Inferior parietal cortex (tissue), 1 donor: Measurements from ENCODE around the gene MACROH2A1.

Source experiments
- DNase-seq: peaks from one replicate; pipeline ENCODE4 v3.0.0-alpha.2; 2016; ENCODE audit errors: extremely low spot score

The MACROH2A1 gene

DNA sequence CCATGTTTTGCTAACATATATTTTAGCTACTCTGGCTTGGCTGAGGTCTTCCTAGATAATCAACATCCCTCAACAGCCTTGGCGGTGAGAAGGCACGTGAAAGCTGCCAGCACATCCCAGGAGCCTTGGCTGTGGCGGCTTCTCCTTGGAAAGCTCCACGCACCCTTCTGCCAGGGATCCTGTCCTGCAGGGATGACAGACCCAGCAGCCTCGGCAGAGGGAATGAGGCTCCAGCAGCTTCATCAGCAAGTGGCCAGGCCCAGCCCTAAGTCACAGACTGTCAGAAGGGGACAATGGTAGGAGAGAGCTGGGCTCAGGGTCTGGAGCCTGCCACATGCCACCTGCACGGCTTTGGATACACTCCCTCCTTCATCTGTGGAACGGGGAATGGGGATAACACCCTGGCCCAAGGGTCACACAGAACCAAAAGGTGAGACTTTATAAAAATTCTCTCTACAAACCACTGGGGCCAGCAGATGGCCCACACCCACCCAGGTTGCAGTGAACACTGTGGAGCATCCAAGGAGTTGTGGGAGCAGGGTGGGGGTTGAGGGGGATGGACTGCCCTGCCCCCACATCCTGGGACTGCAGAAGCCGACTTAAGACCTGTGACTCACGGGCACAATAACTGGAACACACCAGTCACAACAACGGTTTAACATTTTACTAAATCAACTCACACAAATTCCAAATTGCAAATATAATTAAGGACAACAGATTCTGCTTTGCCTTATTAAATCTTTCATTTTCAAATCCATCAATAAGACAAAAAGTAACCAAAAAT lies 65.1 kb downstream of the MACROH2A1 start:
- no peak for DNase-seq

- DNase-seq, result peak; percentile 80
These were observed 66.4 kb downstream of the MACROH2A1 start for GRCh38 chr5:135332519-135333150.

DNA sequence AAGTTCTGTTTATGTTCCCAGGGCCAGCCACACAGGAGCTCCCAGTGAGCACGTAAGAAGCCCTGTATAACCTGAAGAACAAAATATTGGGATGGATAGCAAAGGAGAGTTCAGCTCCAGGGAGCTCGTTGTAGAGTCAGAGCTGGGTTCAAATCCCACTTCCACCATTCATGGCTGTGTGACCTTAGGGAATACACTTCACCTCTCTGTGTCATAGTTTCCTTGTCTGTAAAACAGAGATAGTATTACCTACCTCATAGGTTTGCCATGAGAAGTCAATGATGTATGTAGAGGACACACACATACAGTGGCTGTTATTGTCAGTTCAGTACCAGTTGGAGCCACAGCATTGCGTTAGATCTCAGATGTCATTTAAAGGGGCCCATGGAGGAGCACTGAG lies 67.4 kb downstream of the MACROH2A1 start:
- DNase-seq, result no peak

- DNase-seq, result no peak
These were observed 68.3 kb downstream of the MACROH2A1 start for GRCh38 chr5:135330798-135331096.

DNA sequence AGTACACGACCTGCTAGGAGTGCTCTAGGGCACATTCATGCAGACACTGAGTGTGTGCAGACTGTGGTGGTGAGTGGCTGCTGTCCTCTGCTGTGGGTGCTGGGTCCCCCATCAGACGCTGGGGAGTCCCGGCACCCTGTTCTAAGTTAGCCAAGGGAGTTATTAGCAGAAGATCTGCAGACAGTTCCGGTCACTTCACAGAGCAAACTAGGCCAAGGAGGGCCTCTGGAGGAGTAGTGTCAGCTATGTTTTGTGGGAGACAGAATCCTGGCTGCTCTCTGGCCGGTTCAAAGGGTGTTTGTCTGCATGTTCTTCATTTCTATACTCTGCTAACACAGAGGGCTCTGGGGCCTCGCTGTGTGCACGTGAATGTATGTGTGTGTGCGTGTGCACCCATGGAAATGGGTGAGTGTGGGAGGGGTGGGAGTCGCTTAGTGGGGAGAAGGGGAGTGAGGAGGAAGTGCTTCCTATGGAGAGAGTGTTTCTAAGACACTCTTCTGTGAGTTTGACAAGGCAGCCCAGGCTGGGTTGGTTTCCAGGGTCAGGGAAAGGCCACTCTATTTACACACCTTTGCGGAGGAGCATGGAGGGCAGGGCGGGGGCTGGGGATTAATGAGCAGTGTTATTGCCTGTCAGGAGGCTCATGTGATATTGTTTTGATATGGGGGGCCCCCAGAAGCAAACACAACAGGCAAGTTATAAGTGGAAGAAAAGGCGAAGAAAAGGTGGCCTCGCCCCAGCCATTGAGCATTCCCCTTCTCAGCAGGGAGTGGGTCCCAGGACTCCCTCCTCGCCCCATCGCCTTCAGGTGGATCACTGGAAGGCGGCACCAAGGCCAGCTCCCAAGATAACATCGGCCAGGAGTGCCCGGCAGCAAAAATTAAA lies 68.9 kb downstream of the MACROH2A1 start:
- DNase-seq, result no peak

- DNase-seq, result no peak
These were observed 69.7 kb downstream of the MACROH2A1 start for GRCh38 chr5:135329066-135329912.

GRCh38 chr5:135328128-135328687 lies 70.8 kb downstream of the MACROH2A1 start:
- no peak for DNase-seq

GRCh38 chr5:135327429-135328127 lies 71.5 kb downstream of the MACROH2A1 start:
- no peak for DNase-seq

- no peak for DNase-seq
These were observed 72.5 kb downstream of the MACROH2A1 start for GRCh38 chr5:135326296-135327254.

DNA sequence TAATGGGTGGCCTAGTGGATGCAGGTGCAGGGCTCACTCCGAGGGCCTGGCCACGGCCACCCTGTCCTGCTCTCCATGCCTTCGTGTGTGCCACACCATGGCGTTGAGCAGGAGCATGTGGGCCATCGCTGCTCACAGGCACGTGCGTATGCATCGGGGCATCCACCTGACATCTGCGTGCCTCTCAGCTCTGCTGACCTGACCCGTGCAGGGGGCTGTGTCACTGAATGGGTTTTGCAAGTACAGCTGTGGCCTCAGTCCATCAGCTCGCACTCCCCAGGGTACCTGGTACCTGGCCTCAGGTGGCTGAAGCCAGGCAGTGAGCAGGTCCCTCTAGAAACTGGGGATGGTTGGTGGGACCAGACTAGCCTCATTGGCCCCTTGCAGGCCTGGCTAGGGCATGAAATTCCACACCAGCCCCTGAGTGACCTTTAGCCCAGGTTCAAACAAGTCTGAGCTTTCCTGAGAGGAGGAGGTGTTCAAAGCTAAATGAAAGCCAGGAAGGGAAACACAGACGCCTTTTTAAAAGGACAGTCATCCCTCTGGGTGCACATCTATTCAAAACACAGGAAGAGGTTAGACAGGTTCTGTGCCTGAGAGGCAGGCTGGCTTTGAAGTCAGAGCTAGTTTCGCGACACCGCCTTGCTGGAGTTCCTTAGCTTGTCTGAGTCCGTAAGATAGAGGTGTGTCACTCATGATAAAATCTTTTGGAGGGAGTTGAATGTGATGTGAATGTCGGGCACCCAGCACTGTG lies 74.0 kb downstream of the MACROH2A1 start:
- DNase-seq, result no peak

DNA sequence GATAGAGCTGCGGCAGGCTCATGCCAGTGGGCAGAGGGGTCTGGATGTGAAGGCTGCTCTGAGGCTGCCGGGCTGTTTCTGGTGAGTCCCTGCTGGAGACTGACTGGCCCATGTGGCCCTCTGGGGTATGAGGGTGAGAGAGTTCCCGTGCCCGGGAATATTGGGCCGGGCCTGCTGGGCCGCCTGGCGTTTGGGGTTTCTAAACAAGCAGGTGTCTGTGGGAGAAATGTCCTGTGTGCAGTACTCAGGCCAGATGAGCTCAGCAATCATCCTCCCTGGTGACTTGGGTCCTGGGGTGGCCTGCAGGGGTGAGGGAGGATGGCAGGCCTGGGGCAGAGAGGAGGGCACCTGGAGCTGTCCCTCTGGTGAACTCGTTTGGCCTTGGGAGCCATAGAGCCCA lies 74.9 kb downstream of the MACROH2A1 start:
- DNase-seq, result no peak

GRCh38 chr5:135323701-135324132 lies 75.3 kb downstream of the MACROH2A1 start:
- DNase-seq, result no peak

DNA sequence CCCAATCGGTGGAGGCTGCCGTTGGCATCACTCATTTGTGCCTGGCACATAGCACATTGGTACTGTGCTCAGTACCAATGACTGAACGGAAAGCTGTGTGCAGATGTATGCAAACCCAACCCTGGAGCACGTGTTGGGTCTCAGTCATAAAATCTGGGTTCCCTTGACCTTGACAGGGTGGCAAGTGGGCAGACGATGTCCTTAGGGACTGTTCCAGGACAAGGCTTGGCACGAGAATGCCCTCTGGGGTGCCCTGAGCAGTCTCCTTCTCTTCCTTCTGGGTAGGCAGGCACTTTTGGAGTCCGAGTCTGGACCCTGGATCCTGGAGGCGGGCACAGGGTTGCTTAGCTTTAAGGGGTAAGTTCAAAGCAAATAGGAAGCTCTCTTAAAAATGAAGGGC lies 75.8 kb downstream of the MACROH2A1 start:
- no peak for DNase-seq

- DNase-seq, result no peak
These were observed 76.3 kb downstream of the MACROH2A1 start for GRCh38 chr5:135322744-135323143.

GRCh38 chr5:135322271-135322670 lies 76.8 kb downstream of the MACROH2A1 start:
- DNase-seq, result no peak

DNA sequence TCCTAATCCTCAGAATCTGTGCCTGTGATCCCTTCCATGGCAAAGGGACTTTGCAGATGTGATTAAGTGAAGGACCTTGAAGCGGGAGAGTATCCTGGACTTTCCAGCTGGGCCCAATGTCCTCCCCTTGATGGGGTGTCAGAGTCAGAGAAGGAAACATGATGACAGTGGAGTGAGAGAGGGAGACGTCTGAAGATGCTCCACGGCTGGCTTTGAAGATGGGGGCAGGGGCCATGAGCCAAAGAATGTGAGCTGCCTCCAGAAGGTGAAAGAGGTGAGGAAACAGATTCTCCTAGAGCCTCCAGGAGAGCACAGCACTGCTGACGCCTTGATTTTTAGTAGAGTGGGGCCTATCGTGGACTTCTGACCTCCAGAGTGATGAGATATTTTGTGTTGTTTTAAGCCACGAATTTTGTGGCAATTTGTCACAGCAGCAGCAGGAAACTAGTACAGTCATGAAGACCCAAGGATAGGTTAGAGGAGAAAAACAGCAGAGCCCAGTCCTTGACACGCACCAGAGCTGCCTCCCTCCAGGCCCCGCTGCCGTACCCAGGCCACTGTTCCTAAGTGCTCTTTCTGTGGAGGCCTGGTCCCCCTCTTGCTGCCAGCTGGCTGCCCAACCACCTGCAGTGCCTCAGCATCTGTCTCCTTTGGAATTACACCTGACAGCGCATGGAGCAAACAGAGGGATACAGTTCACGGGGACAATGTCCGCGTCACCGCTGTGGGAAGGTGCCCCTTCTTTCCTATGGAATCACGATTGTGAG lies 78.1 kb downstream of the MACROH2A1 start:
- no peak for DNase-seq

DNA sequence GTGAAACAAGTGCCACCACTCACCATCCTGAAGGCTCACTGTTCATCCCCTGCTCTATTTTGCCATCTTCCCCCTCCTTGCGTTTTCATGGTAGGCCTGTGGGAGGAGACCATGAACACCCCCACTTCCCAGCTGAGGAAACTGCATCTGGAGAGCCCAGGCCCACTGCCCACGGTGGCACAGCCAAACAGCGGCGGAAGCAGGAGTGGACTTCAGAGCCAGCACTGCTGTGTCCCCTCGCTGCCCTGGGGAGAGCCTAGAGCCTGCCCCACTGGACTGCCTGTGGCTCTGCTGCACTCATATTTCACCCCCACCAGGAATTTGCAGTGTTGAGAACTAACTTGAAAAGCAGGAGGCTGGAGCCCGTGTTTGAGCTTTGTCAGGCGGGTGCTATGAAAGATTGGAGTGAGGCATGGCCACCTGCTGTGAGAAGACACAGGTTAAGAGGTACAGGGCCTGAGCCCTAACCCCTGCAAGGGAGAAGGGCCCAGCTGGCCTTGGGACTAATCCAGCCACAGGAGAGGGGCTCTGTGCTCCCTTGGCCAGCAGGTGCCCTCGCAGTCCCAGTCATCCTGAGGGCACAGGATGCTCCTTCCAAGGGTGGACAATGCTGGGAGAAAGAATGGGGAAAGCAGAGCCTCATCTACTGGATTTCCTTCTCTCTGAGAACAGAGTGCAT lies 79.0 kb downstream of the MACROH2A1 start:
- DNase-seq, result no peak
